Muscle layer of duodenum (tissue), 2 donors: Measurements from ENCODE around the gene CCT8.
A peak's percentile ranks its signal among the peaks of the same experiment; 100 is the strongest.
"Not testable (repeated sequence)": the region's sequence is repeated elsewhere in the genome, so short reads cannot be mapped to it uniquely, and the experiment has no call there.

ENCODE experiments used
- H3K27ac ChIP-seq: one replicate; pipeline ENCODE4 v1.7.0; 2013; ENCODE audit warnings: mild to moderate bottlenecking, low read length
- H3K27me3 ChIP-seq: one replicate; pipeline ENCODE4 v1.7.0; 2013; ENCODE audit warnings: low read depth, mild to moderate bottlenecking, control low read depth, low read length
- H3K36me3 ChIP-seq, 2 donors: one replicate each; pipeline ENCODE4 v1.7.0; 2013; ENCODE audit warnings: low read length in 2 of 2, control low read depth in 1 of 2, mild to moderate bottlenecking in 1 of 2; ENCODE audit not compliant: insufficient read depth in 2 of 2, control insufficient read depth in 1 of 2
- H3K4me1 ChIP-seq, 2 donors: one replicate each; pipeline ENCODE4 v1.7.0; 2013; ENCODE audit warnings: low read length in 2 of 2, mild to moderate bottlenecking in 2 of 2, control low read depth in 1 of 2, moderate library complexity in 1 of 2; ENCODE audit not compliant: insufficient read depth in 2 of 2, control insufficient read depth in 1 of 2
- H3K4me3 ChIP-seq, 2 donors: one replicate each; pipeline ENCODE4 v1.7.0; 2013; ENCODE audit warnings: low read length in 2 of 2, low read depth in 1 of 2, mild to moderate bottlenecking in 1 of 2
- H3K9me3 ChIP-seq, 2 donors: one replicate each; pipeline ENCODE4 v1.7.0; 2013; ENCODE audit warnings: low read length in 2 of 2, control low read depth in 1 of 2, mild to moderate bottlenecking in 1 of 2; ENCODE audit not compliant: control insufficient read depth in 1 of 2
- donor health status: healthy.

The CCT8 gene

DNA sequence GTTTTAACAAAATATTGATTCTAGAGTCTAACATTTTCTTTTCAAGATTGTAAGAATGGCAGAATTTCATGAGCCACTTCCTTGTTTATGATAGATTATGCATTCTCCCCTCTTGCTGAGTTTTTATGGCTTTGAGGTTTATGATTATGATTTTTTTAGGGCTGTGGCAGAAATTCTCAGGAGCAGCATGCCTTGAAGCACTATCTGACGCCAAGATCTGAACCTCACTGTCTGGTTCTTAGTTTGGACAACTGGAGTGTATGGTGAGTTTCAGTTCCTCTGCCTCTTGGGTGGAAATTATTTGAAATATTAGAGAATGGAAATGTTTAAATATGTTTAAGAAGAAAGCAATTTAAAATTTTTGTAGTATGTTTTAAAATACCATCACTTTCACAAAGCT is 38.8 kb downstream of the CCT8 start:
- peaks cover 54 to 78% of the 10 kb centered on the region in 2 donors for H3K36me3 ChIP-seq
- no peak overlapping the region for H3K27ac ChIP-seq
- peaks cover 0 to 5% of the 10 kb centered on the region in 2 donors for H3K4me1 ChIP-seq
- no peaks in the 10 kb centered on the region for H3K27me3 ChIP-seq
- no peaks in the 10 kb centered on the region for H3K9me3 ChIP-seq
- no peak overlapping the region for H3K4me3 ChIP-seq

DNA sequence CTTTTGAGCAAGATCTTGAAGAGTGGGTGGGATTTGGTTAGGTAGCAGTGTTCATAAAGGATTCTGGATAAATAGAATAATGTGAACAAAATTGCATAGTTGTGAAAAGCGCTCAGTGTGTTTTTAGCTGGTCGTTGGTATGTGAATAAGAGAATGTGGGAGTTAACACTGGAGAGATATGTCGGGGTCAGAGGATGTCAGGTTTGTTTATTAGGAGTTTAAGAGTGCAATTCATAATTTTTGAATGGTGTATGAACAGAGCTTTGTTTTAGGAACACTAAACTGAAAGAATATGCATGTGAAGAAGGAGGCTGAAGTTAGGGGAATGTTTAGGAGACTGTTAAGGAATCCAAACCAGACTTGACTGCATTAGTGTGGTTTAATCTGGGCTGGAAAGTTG is 39.6 kb downstream of the CCT8 start:
- Histone ChIP-seq H3K4me1 (peaks cover 0 to 5% of the 10 kb centered on the region in 2 donors), H3K9me3 (no peaks in the 10 kb centered on the region), H3K27me3 (no peaks in the 10 kb centered on the region), H3K27ac (no peak overlapping the region), H3K36me3 (peaks cover 48 to 79% of the 10 kb centered on the region in 2 donors), H3K4me3 (no peak overlapping the region)

DNA sequence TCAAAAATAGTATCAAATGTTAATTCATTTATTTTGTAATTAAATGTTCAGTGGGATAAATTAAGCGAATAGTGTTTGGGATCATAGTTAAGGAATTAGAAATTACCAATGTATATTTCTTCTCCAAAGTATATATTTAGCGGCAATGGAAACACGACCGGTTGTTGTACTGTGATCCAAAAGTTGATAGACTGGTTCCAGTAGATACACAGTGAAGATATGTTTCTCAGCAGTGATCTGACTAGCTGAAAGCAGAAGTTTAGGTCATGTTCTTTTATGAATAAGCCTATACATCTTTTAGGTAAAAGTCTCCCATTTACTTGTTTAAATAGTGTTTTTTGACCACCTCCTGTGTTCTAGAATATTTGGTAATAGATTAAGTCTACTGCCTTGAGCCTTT is 40.1 kb downstream of the CCT8 start:
- H3K27ac ChIP-seq: no peak overlapping the region
- no peaks in the 10 kb centered on the region for H3K9me3 ChIP-seq
- H3K4me3 ChIP-seq: no peak overlapping the region
- H3K4me1 ChIP-seq: peaks cover 0 to 5% of the 10 kb centered on the region in 2 donors
- no peaks in the 10 kb centered on the region for H3K27me3 ChIP-seq
- peaks cover 48 to 73% of the 10 kb centered on the region in 2 donors for H3K36me3 ChIP-seq

DNA sequence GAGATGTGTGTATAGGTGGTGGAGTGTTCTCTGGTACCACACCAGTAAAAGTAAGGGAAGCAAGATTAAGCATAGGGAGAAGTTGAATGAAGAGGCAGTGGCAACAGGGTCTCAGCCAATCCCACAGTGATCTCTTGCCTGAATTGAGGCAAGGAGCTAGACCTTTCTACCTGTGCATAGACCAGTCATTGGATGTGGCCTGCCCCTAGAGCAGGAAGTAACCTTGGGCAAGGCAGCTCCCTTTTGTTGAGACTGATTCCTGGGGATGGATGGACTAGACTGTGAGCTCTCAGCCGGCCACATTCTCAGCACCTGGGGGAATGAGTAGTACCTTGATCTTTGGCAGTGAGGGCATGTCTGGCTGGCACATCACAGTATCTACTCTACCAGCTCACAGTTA is 42.5 kb downstream of the CCT8 start:
- Histone ChIP-seq H3K36me3 (peaks cover 25 to 50% of the 10 kb centered on the region in 2 donors), H3K9me3 (no peaks in the 10 kb centered on the region), H3K4me3 (no peak overlapping the region)

DNA sequence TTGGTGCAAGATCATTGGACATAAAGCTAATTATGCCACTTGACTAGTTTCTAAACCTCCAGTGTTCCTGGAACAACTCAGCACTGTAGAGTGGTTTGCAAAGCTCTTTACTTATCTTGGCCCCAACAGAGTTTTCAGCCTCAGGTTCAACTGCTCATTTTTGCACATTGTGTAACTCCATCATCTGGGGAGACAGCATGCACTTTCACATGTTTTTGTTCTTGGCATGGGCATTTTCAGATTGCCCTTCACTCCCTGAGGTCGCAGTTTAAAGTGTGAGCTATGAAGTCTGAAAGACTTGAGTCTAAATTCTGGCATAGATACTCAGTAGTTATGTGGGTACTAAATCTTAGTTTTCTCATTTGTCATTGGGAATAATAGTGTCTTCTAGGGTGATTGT is 43.9 kb downstream of the CCT8 start:
- peaks cover 22 to 40% of the 10 kb centered on the region in 2 donors for H3K36me3 ChIP-seq

More for the DNA sequence above, 42.5 kb downstream of the CCT8 start:
- Histone ChIP-seq H3K4me1 (peaks cover under 1 to 14% of the 10 kb centered on the region in 2 donors), H3K27ac (no peak overlapping the region), H3K27me3 (no peaks in the 10 kb centered on the region)

DNA sequence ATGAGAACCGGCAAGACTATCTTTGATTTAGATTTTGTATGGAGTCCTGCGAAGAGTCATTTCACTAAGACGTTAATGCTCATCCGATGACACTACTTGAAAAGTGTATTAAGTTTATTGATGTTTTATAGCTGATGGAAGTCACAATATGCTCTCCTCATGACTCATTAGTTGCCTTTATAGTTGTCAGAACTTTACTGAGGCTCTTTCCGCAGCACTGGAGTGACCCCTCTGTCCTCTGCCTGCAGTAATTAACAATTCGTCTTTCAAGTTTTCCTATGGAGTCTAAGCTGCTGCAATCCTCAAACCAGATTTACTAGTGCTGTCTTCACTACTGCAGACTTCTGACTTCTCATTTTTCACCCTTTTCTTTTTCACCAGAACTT is 48.1 kb downstream of the CCT8 start:
- Histone ChIP-seq H3K27ac (peak overlapping the region; percentile 100), H3K4me1 (peaks cover 6 to 16% of the 10 kb centered on the region in 2 donors), H3K36me3 (peaks cover 0 to 10% of the 10 kb centered on the region in 2 donors), H3K27me3 (no peaks in the 10 kb centered on the region), H3K4me3 (peak overlapping the region; percentile 83 to 92), H3K9me3 (no peaks in the 10 kb centered on the region)

More for the DNA sequence above, 43.9 kb downstream of the CCT8 start:
- Histone ChIP-seq H3K4me3 (no peak overlapping the region), H3K9me3 (no peaks in the 10 kb centered on the region), H3K4me1 (peaks cover 6 to 21% of the 10 kb centered on the region in 2 donors), H3K27ac (no peak overlapping the region), H3K27me3 (no peaks in the 10 kb centered on the region)

DNA sequence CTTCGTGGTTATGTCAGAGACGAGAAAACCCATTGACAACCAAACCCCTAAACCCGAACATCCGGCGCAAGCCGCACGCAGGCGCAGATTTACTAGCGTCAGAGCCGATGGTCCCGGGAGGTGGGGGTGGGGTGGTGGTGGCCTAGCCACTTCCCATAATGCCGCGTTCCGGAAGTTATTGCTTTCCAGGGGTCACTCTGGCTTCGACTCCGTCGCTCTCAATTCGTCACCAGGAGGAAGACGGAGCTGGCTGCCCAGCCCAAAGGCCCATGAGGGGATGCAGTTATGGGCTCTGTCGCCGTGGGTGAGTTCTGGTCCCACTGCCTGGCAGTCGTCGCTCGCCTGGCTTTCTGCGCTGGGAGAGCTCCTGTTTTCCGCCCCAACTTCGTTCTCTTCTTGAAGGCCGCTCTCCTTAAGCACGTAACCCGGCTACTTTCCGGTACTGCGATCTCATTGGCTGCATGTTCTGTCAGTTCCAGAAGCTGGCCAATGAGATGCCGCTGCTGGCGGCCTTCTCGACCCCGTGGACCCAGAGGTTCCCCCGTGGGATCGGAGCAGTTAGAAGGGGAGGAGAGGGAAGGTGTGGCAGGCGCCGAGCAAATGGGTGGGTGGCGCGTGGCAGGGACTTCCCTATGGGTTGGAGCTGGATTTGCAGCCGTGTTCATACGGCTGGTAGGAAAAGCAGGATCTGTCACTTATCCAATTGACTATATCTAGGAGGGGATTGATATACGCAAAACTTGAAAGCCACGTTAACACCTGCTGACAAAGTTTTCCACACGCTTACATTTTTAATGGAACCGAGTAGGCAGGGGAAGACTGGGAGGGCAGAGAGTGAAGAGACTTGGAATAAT is 48.7 kb downstream of the CCT8 start, which contains the start of gene USP16:
Gene USP16, plus strand, starts transcription at position 195 of the 854 bp plus-strand sequence. CDS start 3,246 bp downstream, outside the sequence.
- Histone ChIP-seq H3K4me3 (peak within 1 kb of the TSS; percentile 83 to 92), H3K36me3 (peaks cover 0 to 10% of the 10 kb centered on the region in 2 donors), H3K27ac (peak within 1 kb of the TSS; percentile 100), H3K9me3 (no peaks in the 10 kb centered on the region), H3K4me1 (peaks cover 10 to 16% of the 10 kb centered on the region in 2 donors), H3K27me3 (no peaks in the 10 kb centered on the region)

DNA sequence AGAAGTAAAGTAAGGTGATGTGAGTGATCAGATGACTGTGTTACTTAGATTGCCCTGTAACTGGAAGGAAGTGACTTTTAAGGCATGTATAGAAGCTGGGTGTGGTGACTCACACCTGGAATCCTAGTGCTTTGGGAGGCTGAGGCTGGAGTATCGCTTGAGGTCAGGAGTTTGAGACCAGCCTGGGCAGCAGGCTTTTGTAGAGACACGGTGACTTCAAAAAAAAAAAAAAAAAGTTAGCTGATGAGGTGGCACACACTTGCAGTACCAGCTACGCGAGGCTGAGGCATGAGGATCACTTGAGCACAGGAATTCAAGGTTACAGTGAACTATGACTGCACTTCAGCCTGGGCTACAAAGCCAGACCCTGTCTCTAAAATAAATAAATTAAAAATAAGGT is 51.3 kb downstream of the CCT8 start:
- H3K36me3 ChIP-seq: peaks cover 0 to 3% of the 10 kb centered on the region in 2 donors

DNA sequence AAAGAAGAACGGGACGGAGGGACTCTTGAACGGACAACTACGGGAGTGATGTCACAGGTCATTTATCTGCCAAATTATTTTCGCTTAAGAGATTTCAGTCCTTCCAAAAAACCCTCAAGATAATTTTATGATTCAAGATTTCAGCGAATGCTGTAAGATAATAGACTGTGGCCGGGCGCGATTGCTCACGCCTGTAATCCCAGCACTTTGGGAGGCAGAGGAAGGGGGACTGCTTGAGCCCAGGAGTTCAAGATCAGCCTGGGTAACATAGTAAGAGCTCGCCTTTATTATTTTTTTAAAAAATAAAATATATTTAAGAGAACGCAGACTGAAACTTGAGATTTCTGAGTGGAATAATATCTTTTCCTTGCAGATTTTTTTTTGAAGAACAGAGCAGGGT is 54.9 kb downstream of the CCT8 start:
- Histone ChIP-seq H3K9me3 (no peaks in the 10 kb centered on the region), H3K4me3 (peak overlapping the region; percentile 83 to 98), H3K4me1 (peaks cover 3 to 11% of the 10 kb centered on the region in 2 donors), H3K27me3 (no peaks in the 10 kb centered on the region), H3K36me3 (no peaks in the 10 kb centered on the region), H3K27ac (peak overlapping the region; percentile 74)

More for the DNA sequence above, 51.3 kb downstream of the CCT8 start:
- peaks cover 10 to 27% of the 10 kb centered on the region in 2 donors for H3K4me1 ChIP-seq
- no peak overlapping the region for H3K27ac ChIP-seq
- H3K4me3 ChIP-seq: no peak overlapping the region
- no peaks in the 10 kb centered on the region for H3K9me3 ChIP-seq
- no peaks in the 10 kb centered on the region for H3K27me3 ChIP-seq

DNA sequence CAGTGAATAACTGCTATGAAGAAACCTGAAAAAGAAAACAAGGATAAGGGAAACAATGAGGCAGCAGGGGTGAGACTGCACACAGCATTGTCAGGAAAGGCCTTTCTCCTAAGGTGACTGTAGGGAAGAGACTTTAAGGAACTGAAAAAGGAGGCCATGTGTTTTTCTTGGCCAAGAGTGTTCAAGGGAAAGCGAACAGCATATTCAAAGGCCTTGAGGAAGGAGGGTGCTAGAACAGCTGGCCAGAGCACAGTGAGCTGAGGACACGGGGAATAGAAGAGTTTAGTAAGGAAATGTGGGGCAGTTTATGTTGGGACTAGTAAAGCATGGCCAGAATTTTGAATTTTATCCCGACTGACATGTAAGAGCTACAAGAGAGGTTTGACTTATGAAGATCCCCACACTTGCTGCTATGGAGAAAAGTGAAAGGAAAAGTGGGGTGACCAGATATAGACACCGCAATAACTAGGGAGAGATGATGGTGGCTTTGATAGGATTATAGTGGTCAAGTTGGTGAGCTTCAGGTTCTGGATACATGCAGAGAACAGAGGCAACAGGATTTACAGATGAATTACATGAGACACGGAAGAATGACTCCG is 55.7 kb downstream of the CCT8 start:
- no peaks in the 10 kb centered on the region for H3K9me3 ChIP-seq
- peak overlapping the region; percentile 74 for H3K27ac ChIP-seq
- H3K36me3 ChIP-seq: no peaks in the 10 kb centered on the region
- peaks cover 3 to 11% of the 10 kb centered on the region in 2 donors for H3K4me1 ChIP-seq
- no peaks in the 10 kb centered on the region for H3K27me3 ChIP-seq
- peak overlapping the region; percentile 83 to 98 for H3K4me3 ChIP-seq

DNA sequence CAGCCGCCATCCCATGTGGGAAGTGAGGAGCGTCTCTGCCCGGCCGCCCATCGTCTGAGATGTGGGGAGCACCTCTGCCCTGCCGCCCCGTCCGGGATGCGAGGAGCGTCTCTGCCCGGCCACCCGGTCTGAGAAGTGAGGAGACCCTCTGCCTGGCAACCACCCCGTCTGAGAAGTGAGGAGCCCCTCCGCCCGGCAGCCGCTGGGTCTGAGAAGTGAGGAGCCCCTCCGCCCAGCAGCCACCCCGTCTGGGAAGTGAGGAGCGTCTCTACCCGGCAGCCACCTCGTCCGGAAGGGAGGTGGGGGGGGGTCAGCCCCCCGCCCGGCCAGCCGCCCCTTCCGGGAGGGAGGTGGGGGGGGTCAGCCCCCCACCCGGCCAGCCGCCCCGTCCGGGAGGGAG is 62.2 kb downstream of the CCT8 start:
- not testable (repeated sequence) for H3K27me3 ChIP-seq, H3K4me3 ChIP-seq, H3K4me1 ChIP-seq, H3K27ac ChIP-seq, H3K9me3 ChIP-seq
- peaks cover 10 to 23% of the 10 kb centered on the region in 2 donors for H3K36me3 ChIP-seq
